HepG2 (cell line): ENCODE data around the gene STK40. TPM values are rescaled to one million over a fixed set of nuclear protein-coding genes. Genes with fewer than 3 reads are reported as not detected.
A peak's percentile ranks its signal among the peaks of the same experiment; 100 is the strongest.

Source experiments
- CCDC6 ChIP-seq: sonication (generic); formaldehyde crosslinking; IDR thresholded peaks from 2 replicates; pipeline ENCODE4 v1.8.1; 2022; ENCODE audit warnings: mild to moderate bottlenecking, missing genetic modification reagents, moderate library complexity
- IRF1 ChIP-seq: sonication (generic); formaldehyde crosslinking; IDR thresholded peaks from 2 replicates; pipeline ENCODE4 v1.4.0; 2020; ENCODE audit warnings: low read depth, mild to moderate bottlenecking, missing genetic modification reagents
- PAF1 ChIP-seq: IDR thresholded peaks from 2 replicates; pipeline ENCODE4 v1.6.1; 2016; ENCODE audit warnings: missing genetic modification reagents, missing compliant biosample characterization
- POLR2G ChIP-seq: fragments of 200-400 bp; formaldehyde crosslinking; IDR thresholded peaks from 2 replicates; pipeline ENCODE4 v1.6.1; 2018; ENCODE audit warnings: mild to moderate bottlenecking, low read depth, low read length, moderate library complexity
- SAP130 ChIP-seq: IDR thresholded peaks from 2 replicates; pipeline ENCODE4 v1.6.1; 2016; ENCODE audit warnings: low read depth
- SRY ChIP-seq: sonication (generic); formaldehyde crosslinking; IDR thresholded peaks from 2 replicates; pipeline ENCODE4 v1.8.0; 2022; ENCODE audit warnings: mild to moderate bottlenecking, missing genetic modification reagents
- TCF7L2 ChIP-seq: IDR thresholded peaks from 2 replicates; pipeline ENCODE4 v1.6.1; 2011; ENCODE audit warnings: mild to moderate bottlenecking, low read depth, low read length, moderate library complexity
- TFDP2 ChIP-seq: sonication (generic); formaldehyde crosslinking; IDR thresholded peaks from 2 replicates; pipeline ENCODE4 v1.4.0; 2020; ENCODE audit warnings: missing genetic modification reagents
- ZBTB37 ChIP-seq: sonication (generic); formaldehyde crosslinking; IDR thresholded peaks from 2 replicates; pipeline ENCODE4 v1.4.0; 2020; ENCODE audit warnings: mild to moderate bottlenecking, missing genetic modification reagents
- ZNF274 ChIP-seq: sonication (generic); formaldehyde crosslinking; IDR thresholded peaks from 2 replicates; pipeline ENCODE4 v1.5.1; 2020; ENCODE audit warnings: mild to moderate bottlenecking, missing genetic modification reagents
- ZNF33A ChIP-seq: sonication (generic); formaldehyde crosslinking; IDR thresholded peaks from 2 replicates; pipeline ENCODE4 v1.5.1; 2020; ENCODE audit warnings: missing genetic modification reagents, mild to moderate bottlenecking, moderate library complexity, borderline replicate concordance
- ZNF382 ChIP-seq: sonication (generic); formaldehyde crosslinking; IDR thresholded peaks from 2 replicates; pipeline ENCODE4 v1.5.0; 2020; ENCODE audit warnings: missing genetic modification reagents, mild to moderate bottlenecking, borderline replicate concordance
- ZNF556 ChIP-seq: sonication (generic); formaldehyde crosslinking; IDR thresholded peaks from 2 replicates; pipeline ENCODE4 v1.4.0; 2020; ENCODE audit warnings: mild to moderate bottlenecking, missing genetic modification reagents, borderline replicate concordance
- ZNF614 ChIP-seq: IDR thresholded peaks from 2 replicates; pipeline ENCODE4 v1.6.1; 2018; ENCODE audit warnings: missing biosample characterization, missing genetic modification reagents, inconsistent platforms, borderline replicate concordance
- ZNF737 ChIP-seq: sonication (generic); formaldehyde crosslinking; IDR thresholded peaks from 2 replicates; pipeline ENCODE4 v1.5.0; 2020; ENCODE audit warnings: missing genetic modification reagents, mild to moderate bottlenecking, borderline replicate concordance
- polyA plus RNA-seq, 8 experiments: library from polyadenylated mRNA; depleted of rRNA in 3 of 8; stranded (reverse) in 7 of 8; unstranded in 1 of 8; fragments of >200 nt; fragmentation: Illumina TruSeq in 4 of 8; extraction: Trizol in 4 of 8; gene quantifications; 2 replicates each; pipeline versions ENCODE4 v1.2.1 to v1.2.3, GENCODE V29; 2011 to 2016; ENCODE audit warnings: low read depth in 4 of 8, missing spikeins in 1 of 8, mixed read lengths in 1 of 8; ENCODE audit not compliant: insufficient read depth in 1 of 8
- total RNA-seq, 5 experiments: library from RNA; depleted of rRNA; stranded (reverse); fragments of >200 nt; fragmentation: Illumina TruSeq; extraction: Trizol; gene quantifications; 2 replicates each; pipeline ENCODE4 v1.2.3, GENCODE V29; 2016; ENCODE audit warnings: low read depth in 1 of 5
- TF ChIP-seq, protein P1 (sequence below): sonication (generic); formaldehyde crosslinking; IDR thresholded peaks from 2 replicates; pipeline ENCODE4 v1.9.0; 2022; ENCODE audit warnings: missing genetic modification reagents, mild to moderate bottlenecking, borderline replicate concordance
- TF ChIP-seq, protein P2 (sequence below): sonication (generic); formaldehyde crosslinking; IDR thresholded peaks from 2 replicates; pipeline ENCODE4 v1.5.1; 2020; ENCODE audit warnings: missing genetic modification reagents, mild to moderate bottlenecking, borderline replicate concordance
- TF ChIP-seq, protein P3 (sequence below): IDR thresholded peaks from 2 replicates; pipeline ENCODE4 v1.4.0; 2020; ENCODE audit warnings: mild to moderate bottlenecking, missing genetic modification reagents

STK40 gene
- total and polyA plus RNA-seq, 2 of the 13 experiments (the other 11 are each of a cell fraction or from before 2014, with no cell fraction given) = 33.8 to 35.1 TPM

DNA sequence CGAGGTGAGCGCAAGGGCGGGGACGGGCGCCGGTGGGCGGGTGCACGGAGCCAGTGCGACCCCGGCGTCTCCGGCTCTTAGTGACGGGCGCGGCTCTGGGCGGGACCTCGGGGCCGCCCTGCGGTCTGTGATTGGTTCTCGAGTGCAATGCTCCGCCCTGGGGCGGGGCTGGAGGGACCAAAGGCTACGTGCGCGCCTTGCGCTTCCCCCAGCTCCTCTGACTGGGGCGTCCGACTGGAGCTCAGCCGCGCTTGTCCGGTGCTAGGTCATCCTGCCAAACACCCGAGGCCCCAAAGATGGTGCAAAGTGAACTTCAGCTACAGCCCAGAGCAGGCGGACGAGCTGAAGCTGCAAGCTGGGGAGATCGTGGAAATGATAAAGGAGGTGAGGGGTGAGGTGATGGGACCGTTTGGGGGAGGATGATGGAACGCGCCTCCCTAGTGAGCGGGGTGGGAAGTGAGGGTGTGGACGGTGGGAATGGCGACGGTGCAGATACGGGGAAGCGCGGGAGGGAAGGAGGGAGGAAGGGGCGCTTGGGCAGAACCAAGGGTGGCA, 78.7 kb downstream of the STK40 start (continued):
- TF ChIP-seq, protein P1, sequence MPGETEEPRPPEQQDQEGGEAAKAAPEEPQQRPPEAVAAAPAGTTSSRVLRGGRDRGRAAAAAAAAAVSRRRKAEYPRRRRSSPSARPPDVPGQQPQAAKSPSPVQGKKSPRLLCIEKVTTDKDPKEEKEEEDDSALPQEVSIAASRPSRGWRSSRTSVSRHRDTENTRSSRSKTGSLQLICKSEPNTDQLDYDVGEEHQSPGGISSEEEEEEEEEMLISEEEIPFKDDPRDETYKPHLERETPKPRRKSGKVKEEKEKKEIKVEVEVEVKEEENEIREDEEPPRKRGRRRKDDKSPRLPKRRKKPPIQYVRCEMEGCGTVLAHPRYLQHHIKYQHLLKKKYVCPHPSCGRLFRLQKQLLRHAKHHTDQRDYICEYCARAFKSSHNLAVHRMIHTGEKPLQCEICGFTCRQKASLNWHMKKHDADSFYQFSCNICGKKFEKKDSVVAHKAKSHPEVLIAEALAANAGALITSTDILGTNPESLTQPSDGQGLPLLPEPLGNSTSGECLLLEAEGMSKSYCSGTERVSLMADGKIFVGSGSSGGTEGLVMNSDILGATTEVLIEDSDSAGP = peak; percentile 76
- TF ChIP-seq ZNF33A (CRISPR knock-in tag) (no peak), ZBTB37 (CRISPR knock-in tag) (no peak), SAP130 (CRISPR knock-in tag) (peak; percentile 87), POLR2G (peak; percentile 97), ZNF274 (no peak), CCDC6 (CRISPR knock-in tag) (peak; percentile 25; the same call in 1 of the 2 replicates), ZNF382 (CRISPR knock-in tag) (no peak), PAF1 (CRISPR knock-in tag) (no peak), SRY (CRISPR knock-in tag) (peak; percentile 37; the same call in 1 of the 2 replicates), ZNF614 (CRISPR knock-in tag) (0 out of 2 replicates have a peak, but pooled peaks have one; percentile 65), TFDP2 (0 out of 2 replicates have a peak, but pooled peaks have one; percentile 55), ZNF737 (no peak), TCF7L2 (no peak), ZNF556 (peak; percentile 37; the same call in 1 of the 2 replicates), IRF1 (0 out of 2 replicates have a peak, but pooled peaks have one; percentile 58)
- TF ChIP-seq, protein P2, sequence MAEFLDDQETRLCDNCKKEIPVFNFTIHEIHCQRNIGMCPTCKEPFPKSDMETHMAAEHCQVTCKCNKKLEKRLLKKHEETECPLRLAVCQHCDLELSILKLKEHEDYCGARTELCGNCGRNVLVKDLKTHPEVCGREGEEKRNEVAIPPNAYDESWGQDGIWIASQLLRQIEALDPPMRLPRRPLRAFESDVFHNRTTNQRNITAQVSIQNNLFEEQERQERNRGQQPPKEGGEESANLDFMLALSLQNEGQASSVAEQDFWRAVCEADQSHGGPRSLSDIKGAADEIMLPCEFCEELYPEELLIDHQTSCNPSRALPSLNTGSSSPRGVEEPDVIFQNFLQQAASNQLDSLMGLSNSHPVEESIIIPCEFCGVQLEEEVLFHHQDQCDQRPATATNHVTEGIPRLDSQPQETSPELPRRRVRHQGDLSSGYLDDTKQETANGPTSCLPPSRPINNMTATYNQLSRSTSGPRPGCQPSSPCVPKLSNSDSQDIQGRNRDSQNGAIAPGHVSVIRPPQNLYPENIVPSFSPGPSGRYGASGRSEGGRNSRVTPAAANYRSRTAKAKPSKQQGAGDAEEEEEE (CRISPR knock-in tag) = peak; percentile 57; the same call in 1 of the 2 replicates
- TF ChIP-seq, protein P3, sequence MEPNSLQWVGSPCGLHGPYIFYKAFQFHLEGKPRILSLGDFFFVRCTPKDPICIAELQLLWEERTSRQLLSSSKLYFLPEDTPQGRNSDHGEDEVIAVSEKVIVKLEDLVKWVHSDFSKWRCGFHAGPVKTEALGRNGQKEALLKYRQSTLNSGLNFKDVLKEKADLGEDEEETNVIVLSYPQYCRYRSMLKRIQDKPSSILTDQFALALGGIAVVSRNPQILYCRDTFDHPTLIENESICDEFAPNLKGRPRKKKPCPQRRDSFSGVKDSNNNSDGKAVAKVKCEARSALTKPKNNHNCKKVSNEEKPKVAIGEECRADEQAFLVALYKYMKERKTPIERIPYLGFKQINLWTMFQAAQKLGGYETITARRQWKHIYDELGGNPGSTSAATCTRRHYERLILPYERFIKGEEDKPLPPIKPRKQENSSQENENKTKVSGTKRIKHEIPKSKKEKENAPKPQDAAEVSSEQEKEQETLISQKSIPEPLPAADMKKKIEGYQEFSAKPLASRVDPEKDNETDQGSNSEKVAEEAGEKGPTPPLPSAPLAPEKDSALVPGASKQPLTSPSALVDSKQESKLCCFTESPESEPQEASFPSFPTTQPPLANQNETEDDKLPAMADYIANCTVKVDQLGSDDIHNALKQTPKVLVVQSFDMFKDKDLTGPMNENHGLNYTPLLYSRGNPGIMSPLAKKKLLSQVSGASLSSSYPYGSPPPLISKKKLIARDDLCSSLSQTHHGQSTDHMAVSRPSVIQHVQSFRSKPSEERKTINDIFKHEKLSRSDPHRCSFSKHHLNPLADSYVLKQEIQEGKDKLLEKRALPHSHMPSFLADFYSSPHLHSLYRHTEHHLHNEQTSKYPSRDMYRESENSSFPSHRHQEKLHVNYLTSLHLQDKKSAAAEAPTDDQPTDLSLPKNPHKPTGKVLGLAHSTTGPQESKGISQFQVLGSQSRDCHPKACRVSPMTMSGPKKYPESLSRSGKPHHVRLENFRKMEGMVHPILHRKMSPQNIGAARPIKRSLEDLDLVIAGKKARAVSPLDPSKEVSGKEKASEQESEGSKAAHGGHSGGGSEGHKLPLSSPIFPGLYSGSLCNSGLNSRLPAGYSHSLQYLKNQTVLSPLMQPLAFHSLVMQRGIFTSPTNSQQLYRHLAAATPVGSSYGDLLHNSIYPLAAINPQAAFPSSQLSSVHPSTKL (CRISPR knock-in tag) = peak; percentile 56
